Left kidney (tissue), 2 donors: Measurements from ENCODE around the gene PTPRE. TPM values are rescaled to one million over a fixed set of nuclear protein-coding genes. Genes with fewer than 3 reads are reported as not detected.

Experiments
- DNase-seq: peaks from one replicate; pipeline ENCODE4 v3.0.0-alpha.2; 2013
- polyA plus RNA-seq: library from polyadenylated mRNA; unstranded; fragments of 120-200 nt; gene quantifications from one replicate; pipeline ENCODE4 v1.2.1, GENCODE V29; 2013; ENCODE audit not compliant: insufficient read length

Gene PTPRE
- polyA plus RNA-seq, 1 donor, result 5.6 TPM

DNA sequence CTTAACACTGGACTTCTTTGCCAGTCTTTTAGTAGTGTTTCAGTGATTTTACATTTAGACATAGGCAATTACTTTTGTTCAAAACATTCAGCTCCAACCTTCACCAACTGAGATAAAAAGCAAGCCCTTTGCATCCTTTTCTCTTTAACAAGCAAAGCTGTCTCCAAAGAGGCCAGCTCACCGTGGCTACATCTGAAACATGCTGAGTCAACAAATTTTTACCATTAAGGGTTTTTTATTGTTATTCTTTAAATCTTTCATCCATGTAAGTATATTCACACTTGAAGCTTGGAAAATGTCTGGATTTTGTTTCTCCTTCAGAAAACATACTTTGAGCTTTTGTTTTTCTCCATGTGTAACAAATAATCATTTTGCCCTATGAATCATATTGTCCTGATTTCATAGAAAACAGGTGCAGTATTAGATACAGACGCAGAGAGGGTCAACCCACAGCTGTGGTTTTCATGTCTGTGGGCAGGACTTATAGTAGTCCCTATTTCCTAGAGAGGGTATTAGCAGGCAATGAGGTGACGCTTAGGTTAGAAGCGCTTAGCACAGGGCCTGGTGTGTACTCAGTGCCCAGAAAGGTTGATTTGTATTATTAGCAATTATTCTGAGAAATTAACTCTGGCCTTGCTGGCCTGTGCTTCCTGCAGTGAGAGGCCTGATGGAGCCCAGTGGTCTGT lies 119.9 kb downstream of the PTPRE start:
- no peak for DNase-seq

DNA sequence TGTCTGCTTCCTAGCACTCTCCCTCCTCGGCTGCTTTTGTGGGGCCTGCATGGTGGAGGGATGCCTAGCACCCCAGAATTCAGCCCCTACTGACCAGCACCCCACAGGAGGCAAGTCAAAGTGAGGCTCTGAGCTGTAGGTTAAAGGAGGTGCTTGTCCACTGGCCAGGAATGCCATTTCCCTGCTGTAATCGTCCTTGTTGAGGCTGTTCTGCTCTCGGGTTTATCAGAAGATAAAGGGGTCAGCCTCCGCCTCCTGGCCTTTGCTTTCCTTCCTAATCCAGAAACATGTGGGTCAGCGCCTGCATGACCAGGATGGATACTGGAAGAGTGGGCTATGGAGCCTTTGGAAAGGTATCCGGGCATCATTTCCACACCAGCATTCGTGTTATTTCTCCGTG lies 120.4 kb downstream of the PTPRE start:
- DNase-seq, result no peak

- no peak for DNase-seq
These were observed 121.1 kb downstream of the PTPRE start for GRCh38 chr10:128027822-128028507.

DNA sequence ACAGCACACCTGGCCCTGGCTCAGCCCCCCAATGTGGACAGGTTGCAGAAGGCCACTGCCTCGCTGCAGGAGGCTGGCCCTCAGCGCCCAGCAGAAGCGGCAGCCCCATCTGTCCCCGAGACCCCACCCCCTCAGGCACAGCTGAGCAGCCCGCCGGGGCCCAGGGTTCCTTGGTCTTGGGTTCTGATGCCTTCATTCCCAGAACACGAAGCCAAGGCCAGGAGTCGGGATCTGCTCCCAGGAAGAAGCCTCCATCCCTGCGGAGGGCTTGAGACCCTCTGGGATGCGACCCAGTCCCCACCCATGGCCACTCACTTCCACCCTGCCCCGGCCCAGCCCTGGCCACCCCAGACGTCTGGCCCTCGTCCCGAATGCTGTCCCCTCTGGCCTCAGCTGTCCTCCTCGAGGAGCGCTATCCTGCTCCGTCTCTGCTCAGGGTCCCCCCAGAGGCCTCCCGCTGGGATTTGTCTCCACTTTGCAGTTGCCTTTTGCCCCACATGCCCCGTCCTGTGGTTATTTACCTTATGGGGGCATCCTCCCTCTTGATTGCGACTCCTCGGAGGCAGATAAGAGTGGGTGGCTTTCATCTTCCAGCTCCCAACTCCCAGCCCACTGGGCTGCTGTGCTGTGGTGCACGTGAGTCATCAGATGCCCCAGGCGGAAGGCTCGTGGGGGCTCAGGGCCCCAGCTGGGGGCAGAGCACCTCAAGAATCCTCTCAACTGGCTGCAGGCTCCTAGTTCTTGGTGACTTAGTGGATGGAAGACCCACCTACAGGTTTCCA lies 121.8 kb downstream of the PTPRE start:
- DNase-seq, result no peak

DNA sequence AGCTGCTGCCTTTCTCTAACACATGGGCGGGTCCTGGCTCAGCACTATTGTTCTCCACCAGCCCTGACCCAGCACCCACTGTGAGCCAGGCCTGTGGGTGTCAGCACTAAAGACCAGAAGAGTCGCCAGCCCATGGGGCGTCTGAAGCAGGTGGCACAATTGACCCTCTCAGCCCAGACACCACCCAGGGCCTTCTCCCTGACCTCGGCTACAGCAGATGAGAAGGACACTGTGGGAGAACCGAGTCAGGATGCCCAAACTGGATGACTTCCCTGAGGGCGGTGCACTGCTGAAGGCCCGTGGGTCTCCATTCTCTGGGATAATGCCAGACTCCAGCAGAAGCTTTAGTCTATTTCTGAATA lies 122.4 kb downstream of the PTPRE start:
- DNase-seq, result no peak

- no peak for DNase-seq
These were observed 122.9 kb downstream of the PTPRE start for GRCh38 chr10:128029731-128030369.

- DNase-seq, result no peak
These were observed 123.7 kb downstream of the PTPRE start for GRCh38 chr10:128030498-128031072.

GRCh38 chr10:128031216-128031615 lies 124.3 kb downstream of the PTPRE start:
- DNase-seq, result no peak

GRCh38 chr10:128032466-128032865 lies 125.6 kb downstream of the PTPRE start:
- no peak for DNase-seq

GRCh38 chr10:128035557-128035973 lies 128.7 kb downstream of the PTPRE start:
- DNase-seq, result no peak

GRCh38 chr10:128036011-128036615 lies 129.2 kb downstream of the PTPRE start:
- DNase-seq, result no peak

DNA sequence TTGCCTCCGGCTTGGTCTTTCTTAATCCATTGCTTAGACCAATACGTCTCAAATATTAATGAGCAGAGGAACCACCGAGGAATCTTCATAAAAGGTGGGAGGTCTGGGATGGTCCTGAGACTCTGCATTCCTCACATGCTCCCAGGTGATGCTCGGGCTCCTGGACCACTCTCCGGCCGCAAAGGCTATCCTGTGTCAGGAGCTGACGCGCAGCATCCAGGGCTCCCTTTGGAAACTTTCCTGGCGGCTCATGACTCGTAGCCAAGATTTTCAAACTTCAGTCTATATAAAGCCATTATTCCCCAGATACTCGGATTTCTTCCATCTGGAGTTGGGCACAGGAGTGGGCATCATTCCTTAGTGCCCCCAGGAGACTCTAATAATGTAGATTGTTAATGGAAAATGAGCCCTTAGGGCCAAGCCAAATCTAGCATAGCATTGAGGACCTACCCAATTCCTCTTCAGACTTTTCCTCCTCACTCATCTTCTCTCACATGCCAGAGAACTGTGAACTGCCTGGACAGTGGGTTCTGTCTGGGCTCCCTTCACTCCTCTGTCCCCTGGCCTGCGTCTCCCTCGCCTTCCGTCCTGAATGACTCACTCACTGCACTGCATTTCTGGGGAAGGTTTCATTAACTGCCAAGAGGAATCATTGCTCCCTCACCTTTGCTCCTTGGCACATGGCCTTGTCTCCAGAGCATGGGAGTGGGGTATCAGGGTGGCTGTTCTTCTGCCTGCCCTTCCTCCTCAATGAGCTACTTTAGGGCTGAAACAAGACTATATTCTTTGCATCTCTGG lies 130.0 kb downstream of the PTPRE start:
- DNase-seq, result no peak

DNA sequence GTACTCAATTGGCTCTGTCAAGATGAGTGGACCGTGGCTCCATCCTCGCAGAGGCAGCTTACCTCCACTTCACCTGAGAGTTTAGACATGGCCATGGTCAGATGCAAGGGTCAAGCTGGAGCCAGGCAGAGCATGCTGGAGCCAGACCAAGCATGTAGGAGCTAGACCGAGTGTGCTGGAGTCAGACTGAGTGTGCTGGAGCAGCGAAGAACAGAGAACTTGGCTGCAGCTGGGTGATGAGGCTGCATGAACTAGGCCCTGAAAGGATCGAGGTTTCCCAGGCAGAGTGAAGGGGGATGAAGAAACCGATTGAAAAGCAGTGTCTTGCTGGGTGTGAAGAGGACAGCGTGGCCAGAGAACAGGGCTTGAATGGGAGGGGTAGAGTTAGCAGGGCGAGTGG lies 133.2 kb downstream of the PTPRE start:
- no peak for DNase-seq

DNA sequence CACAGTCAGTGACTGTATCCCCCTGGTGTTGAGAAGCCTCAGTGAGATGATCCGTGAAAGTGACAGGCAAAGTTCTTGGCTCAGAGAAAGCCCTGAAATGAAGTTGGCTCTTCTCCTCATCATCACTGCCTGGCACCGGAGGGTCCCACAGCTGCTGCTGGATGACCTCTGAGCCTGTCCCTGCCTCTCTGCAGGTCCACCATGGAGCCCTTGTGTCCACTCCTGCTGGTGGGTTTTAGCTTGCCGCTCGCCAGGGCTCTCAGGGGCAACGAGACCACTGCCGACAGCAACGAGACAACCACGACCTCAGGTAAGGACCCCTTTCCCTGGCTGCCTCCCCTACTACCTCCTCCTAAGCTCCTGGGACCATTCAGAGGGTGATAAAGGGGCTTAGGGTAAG lies 133.8 kb downstream of the PTPRE start:
- no peak for DNase-seq

DNA sequence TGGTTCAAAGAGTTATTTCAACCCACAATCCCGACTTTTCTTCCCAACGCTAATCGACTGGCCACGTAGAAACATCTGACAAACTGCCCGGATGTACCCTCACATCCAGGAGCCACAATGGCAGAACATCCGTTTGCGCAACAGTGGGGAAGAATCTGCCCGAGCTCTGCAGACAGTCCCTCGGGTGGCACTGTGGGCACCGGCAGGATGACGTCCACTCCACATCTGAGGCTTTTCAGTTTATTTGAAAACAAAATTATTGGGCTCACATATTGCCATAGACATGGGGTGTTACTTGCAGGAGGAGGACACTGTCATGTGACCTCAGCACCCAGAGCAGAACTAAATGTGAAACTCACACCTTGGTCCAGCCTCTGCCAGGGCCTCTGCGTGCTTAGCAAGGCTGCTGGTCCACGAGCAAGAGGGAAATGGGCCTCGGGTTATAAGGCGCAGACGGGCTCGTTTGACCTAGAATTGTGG lies 135.3 kb downstream of the PTPRE start:
- no peak for DNase-seq

DNA sequence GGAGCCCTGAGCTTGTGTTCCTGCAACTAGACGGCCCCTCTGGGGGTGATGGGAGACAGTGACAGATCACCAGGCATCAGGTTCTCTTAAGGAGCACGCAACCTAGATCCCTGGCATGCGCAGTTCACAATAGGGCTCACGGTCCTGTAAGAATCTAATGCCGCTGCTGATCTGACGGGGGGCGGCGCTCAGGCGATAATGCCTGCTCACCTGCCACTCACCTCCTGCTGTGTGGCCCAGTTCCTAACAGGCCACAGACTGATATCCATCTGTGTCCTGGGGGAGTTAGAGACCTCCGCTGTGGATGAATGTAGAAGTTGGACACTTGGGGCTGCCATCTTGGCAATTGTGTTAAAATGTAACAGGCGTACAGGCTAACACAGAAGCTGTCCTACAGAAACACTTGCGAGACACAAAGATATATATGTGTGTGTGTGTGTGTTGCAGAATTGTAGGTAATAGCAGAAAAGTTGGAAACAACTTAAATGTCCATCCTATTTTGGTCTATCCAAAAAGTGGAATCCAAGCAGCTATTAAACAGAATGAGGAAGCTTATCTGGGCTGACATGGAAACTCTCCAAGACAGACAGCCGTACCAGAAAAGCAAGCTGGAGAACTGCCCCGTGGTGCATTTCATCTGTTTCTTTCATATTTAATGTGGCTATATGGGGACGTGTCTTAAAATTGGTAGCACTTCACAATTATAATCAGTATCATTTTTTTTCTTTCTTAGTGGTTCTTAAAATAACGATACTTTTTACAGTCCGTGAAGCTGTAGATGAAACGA lies 136.5 kb downstream of the PTPRE start:
- no peak for DNase-seq

DNA sequence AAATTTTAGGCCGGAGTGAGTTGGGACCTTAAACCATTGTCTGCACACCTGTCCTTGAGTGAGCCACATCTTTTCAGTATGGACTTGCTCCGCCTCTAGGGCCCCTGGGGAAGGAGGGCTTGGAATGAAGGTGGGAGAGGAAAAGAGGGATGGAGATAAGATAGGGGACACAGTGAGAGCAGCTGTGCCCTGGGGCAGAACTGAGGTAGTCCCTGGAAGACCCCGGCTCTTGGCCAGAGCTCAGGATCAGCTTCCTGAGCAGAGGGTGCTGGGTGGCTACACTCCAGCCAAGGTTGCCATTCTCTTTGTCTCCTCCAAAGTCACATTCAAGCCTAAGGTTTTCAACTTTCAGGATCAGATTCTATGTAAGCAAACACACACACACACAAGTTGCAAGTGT lies 137.3 kb downstream of the PTPRE start:
- DNase-seq, result no peak

GRCh38 chr10:128044961-128045832 lies 138.3 kb downstream of the PTPRE start:
- DNase-seq, result no peak

- no peak for DNase-seq
These were observed 138.9 kb downstream of the PTPRE start for GRCh38 chr10:128045833-128046120.
